HG02798 (cell line): ENCODE measurements around the gene SH3RF3.

ENCODE experiments used
- ATAC-seq: cut with Tn5 transposase; IDR thresholded peaks from one replicate; pipeline ENCODE4 v1.9.1; 2021; ENCODE audit warnings: mild to moderate bottlenecking; ENCODE audit not compliant: unreplicated experiment, poor library complexity

The SH3RF3 gene

DNA sequence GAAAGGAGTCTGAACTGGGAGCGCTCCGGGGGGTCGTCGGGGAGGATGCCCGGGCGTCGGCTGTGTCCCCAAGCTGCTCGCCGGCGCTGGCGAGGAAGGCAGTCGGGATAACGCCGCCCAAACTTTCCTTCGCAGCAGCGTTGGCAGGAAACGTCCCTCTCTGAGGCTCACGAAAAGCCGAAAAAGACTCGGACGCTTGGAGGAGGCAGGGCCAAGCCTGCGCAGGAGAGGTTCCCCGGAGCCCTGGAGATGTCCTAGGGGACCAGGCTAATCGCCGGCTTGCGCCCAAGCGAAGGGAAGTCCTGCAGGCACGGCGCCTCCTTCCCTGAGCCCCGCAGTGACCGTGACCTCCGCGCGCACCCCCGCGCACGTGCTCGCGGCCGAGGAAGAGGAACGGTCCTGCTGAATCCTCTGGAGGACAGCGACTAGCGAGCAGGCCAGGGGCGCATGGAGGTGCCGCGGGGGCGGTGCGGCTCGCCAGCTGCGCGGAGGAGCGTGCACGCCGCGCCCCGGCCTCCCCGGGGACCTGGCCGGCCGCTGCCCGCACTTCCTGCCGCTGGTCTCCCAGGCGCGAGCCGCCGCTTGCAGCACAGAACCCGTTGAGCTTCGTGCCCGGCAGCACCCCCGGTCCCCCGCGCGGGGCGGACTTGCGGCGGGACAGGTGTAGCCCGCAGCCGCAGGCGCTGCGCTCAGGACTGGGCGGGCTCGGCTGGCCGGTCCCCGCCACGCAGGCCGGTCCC, at the start of gene SH3RF3:
Gene SH3RF3 (plus strand): TSS at position 590 of the 740 bp plus-strand sequence.
- ATAC-seq: peak; percentile 23

DNA sequence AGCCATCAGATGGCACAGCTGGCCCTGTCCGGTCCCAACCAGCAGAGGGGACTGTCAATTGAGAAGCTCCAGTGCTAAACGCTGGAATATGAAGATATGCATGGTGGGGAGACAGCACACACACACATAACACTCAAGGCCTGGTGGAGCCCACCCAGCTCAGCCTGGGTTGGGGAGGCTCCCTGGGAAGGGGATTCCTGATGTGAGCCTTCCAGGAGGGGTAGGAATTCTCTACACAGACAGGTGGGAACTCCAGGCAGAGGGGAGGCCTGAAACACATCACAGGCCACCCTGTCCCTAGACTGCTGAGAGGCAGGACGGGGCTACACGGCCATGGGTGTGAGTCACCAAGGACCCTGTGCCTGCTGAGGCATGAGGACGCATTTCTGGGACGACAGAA, 49.4 kb upstream of the SH3RF3 start:
- no peak for ATAC-seq

DNA sequence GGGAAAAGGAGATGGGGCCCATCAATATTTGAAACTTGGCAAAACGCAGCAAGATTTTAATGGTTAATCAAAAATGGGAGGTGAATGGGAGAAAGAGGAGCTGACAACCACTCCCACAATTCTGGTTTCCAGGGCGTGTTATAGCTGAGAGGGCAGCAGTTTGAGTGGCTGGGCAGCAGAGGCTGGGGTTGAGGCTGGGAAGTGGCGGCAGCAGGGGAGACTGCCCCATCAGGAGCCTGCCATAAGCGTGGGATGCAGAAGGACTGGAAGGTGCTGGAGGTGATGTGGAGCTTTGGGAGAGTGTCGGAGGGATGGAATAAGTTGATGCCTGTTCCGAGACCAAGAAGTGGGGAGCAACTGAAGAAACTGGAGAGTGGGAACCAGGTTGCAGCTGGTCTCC, 48.9 kb upstream of the SH3RF3 start:
- no peak for ATAC-seq

DNA sequence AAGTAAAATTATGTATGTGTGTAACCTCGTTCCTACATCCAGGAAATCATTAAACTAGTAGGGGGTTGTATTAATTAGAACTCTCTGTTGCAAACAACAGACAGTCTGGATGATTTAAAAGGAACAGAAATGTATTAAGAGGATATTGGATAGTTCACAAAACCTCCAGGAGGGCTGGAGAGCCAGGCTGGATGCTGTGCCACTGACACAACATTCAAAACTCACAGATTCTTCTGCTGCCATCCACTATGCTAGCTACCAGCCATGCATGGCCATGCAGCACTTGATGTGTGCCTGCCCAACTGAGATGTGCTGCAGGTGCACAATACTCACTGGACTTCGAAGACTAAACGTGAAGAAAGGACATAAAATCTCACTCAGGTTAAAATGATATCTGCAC, 48.2 kb upstream of the SH3RF3 start:
- ATAC-seq: no peak

DNA sequence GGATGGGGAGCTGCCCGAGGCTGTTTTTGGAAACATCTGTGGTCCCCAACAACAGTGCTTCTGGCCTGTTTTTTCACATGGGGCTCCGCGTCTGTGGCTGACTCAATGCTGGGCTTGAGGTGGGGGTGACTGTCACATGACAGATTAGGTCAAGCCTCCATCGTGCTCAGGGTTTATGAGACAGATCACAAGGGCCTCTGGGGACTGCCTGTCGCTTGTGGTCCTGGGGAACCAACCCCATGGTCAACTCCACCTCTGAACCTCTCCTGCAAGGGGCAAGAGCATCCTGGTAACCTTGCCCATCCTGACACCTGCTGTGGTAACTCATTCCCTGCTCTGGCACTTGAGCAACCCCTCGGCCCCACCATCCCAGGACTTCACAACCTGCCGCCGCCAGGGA, 47.6 kb upstream of the SH3RF3 start:
- ATAC-seq: no peak

DNA sequence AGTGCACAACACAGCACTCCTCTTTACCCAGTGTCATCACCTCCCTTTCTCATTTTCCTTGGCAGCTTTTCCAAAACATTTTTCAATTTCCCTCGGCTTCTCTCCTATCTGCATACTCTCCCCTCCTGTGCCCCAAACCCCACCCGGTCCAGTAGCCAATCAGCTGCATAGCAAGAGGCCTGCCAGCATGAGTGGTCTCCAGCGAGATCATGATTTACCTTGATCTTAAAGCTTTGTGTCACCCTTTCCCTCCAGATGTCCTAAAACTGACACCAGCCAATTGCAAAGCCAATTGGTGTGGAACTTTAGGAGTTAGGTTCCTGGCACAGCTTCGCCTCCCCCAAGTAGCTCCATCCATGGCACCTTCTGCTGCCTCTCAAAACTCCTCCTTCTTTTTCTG, 45.2 kb upstream of the SH3RF3 start:
- no peak for ATAC-seq

DNA sequence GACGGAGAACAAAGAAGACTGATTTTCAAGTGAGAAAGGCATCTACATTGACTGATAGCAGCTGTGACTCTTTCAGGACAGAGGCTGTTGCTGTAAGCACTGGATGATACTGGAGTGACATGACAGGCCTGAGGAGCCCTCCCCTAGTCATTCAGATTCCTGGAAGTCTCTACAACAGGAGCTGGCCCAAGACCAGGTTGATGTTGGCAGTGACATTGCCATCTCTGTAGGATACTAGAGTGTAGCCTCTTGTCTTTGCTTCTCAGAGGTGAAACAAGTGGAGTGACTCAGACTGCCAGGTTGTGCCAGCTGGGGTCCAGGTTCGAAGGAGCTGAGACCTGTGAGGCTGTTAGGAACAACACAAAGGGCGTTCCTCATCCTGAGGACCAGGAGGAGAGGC, 44.7 kb upstream of the SH3RF3 start:
- ATAC-seq: no peak

DNA sequence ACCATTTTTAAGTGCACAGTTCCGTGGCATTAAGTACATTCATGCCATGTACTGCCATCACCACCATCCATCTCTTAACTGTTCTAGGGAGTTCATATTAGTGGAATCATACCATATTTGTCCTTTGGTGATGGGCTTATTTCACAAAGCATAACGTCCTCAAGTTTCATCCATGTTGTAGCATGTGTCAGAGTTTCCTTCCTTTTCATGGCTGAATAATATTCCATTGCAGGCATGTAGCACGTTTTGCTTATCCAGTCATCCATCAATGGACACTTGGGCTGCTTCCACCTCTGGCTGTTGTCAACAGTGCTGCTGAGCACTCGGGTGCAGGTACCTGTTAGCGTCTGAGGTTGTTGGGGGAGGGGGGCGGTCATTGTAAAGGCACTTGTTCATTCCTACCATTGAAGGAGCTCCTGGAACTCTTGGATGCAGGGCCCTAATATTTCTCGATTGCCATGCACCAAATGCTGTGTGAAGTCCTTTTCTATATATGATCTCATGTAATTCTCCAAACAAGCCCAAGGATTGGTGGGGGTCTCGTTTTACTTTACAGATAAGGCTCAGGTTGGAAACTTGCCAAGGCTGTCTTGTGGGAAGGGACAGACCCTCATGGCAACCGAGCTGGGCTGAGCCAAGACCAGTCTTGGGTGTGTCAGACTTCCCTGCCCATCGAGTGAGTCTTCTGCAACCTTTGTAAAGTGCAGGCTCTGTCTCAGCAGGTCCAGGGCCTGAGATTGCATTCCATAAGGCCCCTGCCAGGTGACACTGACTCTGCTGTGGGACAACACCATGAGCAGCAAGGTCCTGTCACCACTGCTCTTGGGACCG, 42.9 kb upstream of the SH3RF3 start:
- no peak for ATAC-seq

DNA sequence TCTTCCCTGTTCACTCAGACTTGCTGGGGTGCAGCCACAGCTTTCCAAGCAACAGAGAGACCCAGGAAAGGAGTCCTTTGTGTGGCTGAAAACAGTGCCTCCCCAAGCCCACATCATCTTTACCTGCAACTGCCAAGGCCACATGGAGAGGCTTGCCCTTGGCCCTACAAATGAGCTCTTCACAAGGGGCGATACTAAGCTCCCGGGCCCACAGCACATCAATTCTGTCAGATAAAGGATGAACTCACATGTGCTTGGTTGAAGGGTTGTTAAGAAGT, 42.3 kb upstream of the SH3RF3 start:
- no peak for ATAC-seq

DNA sequence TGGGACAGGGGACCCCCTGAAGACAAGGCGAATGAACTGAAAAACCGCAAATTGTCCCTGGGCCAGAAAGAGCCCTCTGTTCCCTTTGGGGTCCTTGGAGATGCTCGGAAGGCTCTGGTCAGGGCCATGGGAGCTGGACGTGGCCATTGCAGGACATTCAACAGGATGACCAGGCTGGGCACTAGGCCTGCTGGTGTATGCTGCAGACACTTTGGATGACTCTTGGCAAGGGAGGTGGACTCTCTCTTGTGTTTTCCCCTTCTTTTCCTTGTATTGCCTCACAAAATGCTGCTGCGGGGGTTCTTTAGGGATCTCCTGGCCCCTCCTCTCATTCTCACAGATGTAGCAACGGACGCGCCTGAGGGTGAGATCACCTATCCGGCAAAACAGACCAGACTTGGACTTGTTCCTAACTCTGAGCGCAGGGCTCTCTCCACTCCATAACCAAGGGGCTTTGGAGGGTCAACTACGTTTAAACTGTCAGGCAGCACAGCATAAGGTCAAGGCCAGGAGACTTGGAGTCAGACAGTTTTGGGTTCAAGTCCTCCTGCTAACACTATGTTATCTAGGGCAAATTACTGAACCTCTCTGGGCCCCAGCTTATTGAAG, 41.8 kb upstream of the SH3RF3 start:
- ATAC-seq: no peak

DNA sequence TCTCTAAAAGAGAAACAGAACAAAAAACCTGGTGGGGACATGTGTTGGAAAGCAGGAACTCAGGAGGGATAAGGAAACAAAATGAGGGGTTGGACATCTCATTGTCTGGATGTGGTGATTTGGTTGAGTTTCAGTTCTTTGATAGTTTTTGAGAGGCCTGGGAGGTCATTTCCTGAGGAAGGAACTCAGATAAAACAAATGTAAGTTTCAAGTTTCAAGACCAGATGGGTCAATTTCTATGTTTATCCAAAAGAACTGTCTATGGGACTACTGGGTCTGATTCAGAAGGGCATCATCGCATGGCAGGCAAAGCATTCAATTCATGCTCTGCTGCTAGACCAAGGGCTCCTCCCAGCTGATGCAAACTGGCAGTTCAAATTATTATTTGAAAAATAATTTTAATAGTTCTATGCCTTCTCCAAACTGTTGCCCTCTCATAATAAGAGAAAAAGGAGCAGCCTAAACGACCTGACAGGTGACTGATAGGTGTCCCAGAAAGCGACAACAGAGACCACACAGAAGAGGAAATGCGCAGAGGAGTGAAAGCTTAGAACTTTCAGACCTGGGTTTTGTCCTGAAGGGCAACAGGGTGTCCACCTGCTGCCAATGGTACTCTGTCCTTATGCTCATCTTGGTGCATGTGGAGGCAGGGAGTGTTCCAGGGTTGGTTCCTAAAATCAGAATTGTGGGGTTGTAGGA, 39.3 kb upstream of the SH3RF3 start:
- ATAC-seq: no peak

DNA sequence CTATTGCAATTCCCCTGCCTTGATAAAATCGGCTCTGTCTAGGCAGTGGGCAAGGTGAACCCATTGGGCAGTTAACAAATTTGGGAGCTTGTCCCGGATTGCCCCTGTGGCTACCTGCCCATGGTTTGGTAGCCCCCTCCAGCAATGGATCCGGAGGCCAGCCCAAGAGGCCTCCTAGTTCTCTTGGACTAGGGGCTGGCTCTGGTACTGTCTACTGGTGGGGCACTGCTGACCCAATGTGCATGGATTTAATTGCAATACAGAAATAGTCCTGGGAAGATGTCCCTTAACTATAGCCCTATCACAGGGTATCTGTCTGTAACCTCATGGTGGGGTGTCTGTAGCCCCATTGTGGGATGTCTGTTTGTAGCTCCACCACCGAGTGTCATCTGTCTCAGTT, 37.5 kb upstream of the SH3RF3 start:
- no peak for ATAC-seq

DNA sequence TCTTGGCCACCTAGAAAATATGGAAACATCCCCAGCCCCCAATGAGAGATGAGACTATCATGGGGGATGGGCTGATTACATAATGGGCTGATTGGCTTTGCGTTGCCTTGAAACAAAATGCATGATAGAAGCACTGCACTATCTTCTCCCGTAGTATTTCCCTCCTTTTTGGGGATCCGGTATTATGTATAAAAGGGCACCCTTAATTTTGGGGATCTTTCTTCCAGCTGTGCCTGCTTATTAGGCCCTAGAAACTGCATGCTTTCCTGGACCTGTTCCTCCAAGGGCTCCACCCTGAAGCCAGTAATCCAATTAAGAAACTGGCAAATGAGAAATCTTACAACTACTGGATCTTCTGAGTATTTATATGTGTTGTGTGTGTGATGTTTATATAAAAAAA, 34.9 kb upstream of the SH3RF3 start:
- ATAC-seq: no peak

DNA sequence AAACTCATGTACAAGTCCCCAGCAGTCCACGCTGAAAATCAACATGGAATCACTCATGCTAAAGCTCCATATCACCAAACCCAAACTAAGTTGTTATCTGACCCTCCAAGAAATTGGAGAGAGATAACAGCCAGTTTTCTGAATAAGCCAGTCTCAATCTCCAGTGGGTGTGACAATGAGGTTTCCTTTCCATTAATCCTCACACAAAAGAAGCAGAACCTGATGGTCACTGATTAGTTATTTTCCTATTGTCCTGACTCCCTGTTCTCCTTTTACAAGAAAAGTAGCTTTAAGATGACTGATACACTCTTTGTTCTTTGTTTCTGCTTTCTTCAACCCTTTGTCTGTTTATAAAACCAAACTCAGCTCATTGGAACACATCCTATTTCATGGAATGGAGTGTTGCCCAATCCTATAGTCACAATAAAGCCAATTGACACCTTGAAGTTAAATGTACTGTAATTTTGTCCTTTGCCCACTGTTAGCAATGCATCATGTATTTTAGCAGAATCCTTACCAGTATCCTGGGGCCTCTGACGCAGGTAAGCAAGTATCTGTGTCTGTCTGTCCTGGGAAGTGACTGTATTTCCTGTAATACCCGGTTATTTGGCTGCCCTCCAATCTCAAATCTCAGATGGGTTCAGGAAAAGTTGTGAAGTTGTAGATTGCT, 30.6 kb upstream of the SH3RF3 start:
- no peak for ATAC-seq

DNA sequence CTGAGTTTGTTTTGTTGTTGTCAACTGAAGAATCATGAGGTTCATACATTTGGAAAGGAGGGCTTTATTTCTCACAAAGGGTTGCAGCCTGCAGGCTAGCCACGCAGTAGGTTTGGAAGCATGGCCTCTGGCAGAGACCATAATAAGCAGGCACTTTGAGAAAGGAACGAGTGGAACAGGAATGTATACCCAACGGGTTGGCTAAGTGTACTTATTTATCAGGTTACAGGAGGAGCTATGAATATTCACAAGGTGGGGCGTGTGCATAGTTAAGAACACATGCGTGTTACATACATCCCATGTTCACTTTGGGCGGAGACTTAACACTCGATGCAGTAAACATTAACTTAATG, 30.1 kb upstream of the SH3RF3 start:
- no peak for ATAC-seq

DNA sequence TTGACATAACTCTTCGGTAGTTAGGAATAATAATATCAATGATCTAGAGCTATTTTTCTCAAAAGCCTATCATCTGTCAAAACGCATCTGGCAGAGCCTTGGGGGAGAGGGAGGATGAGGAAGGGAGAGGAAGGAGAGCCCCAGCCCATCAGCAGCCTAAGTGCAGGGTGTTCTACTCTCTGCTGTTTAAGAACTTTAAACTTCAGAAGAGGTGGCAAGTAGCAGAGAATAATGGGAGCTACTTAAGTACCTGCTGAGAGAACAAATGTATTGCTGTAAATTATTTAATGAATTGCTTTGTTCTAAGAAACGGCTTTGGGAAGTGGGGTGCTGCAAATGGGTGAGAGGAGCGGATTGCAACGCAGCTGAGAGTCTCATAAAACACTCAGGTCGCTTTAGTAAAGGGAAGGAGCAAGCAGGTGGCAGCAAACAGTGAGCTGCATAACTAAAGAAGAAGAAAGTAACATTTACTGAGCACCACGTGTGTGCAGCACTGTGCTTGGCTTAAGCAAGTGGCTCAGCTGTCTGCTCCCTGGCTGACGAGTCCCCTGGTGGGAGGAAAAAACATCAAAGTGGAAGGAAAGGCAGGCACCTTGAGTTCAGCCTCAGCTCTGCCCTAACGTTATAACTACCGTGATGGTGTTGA, 26.3 kb upstream of the SH3RF3 start:
- no peak for ATAC-seq

DNA sequence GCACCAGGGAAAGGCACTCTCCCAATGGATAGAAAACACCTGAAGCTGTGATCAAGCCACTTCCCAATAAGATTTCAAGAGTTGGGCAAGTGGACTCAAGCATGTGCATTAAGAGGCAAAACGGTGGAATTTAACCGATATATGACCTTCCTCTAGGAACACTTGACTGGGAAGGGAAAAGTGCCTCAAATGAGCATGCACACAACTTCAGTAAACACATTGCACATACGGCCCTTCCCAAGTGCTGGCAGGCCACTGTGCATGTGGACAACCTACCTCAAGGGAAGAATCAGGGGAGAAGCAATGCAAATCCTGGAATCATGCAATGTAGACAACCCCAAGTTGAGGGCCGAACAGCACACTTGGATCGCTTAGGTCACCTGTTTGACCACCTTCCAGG, 23.9 kb upstream of the SH3RF3 start:
- ATAC-seq: no peak

DNA sequence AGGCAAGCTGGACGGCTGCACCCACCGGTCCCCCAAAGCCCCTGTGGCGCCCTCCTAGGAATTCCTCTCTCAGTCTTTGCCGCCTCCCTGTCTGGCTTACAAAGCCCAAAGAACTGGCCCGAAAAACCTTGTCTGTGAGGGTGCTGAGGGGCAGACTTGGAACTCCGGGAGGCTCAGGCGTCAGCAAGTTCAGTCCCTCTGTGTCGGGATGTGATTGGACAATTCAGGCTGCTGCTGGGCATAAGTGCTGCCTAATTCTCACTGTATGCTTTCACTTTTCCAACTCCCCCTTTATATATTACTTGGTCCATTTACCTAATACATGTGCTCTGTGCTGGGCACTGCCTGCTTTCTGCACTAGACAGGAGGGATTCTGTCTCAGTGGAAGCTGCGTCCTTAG, 20.3 kb upstream of the SH3RF3 start:
- no peak for ATAC-seq

DNA sequence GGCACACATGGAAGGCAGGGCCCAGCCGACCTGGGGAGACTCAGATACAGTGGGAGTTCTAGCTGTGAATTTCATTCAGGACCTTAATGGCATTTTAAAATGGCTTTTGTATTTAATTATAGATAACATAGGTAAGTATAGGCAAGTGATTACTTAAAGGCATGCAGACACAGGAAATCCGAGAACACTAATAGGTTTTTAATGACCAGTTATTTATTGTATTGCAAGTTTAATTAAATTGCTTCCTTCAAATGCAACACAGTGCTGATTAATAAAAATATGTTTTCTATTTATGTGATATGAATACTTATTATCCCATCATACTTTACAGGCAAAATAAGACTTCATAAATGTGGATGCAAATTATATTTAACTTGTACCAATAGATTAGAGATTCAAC, 19.7 kb upstream of the SH3RF3 start:
- ATAC-seq: no peak

DNA sequence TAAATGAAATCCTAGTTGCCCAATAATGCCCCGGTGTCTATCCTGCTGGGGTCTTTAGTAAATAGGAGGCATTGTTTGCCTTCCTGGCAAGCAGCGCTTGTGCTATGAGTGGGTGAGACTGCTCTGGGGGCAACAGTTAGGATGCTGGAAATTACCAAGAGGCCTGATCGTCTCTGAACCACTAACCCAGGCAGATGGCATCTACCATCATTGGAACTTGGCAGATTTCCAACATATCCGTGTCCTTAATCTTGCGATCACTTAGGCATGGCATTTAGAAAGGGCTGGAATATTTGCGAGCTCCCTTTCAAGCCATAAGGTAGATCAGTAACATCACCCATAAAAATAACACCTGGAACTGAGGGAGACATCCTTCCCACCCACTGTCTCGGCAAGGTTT, 18.8 kb upstream of the SH3RF3 start:
- ATAC-seq: no peak
